Kidney capillary endothelial cell (primary cell): Measurements from ENCODE around the gene ATP2B1.
"Not testable (repeated sequence)": the region's sequence is repeated elsewhere in the genome, so short reads cannot be mapped to it uniquely, and the experiment has no call there.

Experiments used
- DNase-seq: peaks from one replicate; pipeline ENCODE4 v3.0.0-alpha.2; 2018; ENCODE audit warnings: low spot score

Gene ATP2B1

DNA sequence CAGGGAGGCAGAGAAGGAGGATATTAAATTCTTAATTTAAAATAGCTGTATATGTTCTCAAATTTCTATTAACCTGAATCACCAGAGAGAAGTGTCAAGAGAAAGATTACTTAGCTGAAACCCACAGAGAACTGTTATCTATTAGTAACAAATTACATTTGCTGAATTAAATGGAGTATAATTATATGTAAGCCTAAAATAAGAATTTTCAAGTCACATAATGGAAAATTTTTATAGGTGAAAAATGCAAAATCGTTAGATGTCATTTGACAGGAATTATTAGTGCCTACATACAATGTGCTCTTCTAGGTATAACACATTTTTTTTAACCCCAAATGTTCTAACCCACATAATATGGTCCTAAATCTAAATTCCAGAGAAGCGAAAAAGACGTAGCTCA is 4.1 kb upstream of the ATP2B1 start:
- DNase-seq = no peak

DNA sequence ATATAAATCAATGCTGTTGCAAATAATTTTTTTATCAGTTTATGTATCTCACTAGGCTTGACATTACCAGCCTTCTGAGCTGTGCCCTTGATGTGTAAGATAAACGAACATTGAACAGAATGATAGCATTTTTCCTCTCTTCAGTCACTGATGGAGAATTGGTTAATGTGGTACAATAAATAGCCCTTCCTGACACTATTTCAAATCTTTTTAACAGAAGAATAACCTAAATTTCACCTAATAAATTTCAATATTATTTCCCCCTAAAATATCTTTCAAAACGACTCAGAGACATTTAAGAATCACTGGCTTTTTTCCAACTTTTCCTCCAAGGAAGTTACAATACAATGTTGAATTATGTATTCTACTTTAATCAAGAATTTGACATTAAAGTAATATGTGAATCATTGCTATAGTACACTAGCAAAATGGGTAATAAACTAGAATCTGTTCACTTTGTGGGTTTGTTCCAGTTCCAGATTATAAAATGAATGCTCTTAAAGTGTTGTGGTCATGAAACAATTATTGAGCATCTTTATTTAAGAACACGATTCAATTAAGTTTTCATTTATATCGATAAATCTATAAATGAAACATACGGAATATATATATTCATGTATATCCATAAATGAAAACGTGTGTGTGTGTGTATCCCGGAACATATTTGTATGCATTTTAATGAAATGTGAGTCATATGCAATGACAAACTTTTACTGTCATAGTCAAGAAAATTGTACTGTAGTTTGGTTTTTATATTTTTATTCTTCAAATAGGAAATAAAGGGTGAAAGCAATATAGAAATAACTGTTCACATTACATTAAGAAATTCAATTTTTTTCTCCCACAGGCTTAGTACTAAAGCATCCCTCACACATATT is 2.5 kb upstream of the ATP2B1 start:
- no peak for DNase-seq

DNA sequence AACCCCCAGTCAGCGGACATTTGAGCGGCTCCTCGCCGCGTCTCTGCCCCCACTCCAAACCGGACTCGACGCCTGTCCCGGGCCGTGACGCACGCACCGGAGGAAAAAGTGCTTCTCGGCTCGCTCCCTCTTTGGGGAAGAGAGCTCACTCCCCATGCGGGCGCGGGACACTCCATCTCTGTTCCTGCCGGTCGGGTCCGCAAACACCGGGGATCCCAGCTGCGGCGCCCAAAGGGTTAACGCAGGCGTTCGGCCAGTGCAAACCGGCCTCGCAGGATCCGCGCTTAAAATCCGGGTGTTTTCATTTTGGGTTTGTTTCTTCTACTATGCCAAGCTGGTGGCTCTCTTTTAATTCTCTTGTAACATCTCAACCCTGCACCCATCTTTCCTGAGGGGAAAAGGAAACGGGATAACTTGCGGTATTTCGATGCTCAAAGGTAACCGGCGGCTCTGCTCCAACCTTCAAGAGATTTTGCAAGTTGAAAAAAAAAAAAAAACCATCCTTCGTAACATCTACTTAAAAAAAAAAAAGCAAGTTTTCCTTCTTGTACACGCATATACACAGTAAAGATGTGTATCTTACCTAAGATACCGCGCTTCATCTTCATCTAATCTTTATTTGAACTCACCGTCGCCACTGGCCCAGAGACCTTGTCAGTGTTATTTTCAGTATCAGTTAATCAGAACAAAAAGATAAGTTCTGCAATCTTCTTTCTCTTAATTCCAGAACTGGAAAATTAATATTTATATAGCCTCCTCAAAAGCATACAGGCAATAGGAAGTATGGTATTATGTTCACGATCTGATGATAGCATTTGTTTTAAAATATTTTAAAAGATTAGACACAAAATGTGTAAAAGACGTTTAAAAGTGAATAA is 1.6 kb upstream of the ATP2B1 start:
- DNase-seq = peak; percentile 8

DNA sequence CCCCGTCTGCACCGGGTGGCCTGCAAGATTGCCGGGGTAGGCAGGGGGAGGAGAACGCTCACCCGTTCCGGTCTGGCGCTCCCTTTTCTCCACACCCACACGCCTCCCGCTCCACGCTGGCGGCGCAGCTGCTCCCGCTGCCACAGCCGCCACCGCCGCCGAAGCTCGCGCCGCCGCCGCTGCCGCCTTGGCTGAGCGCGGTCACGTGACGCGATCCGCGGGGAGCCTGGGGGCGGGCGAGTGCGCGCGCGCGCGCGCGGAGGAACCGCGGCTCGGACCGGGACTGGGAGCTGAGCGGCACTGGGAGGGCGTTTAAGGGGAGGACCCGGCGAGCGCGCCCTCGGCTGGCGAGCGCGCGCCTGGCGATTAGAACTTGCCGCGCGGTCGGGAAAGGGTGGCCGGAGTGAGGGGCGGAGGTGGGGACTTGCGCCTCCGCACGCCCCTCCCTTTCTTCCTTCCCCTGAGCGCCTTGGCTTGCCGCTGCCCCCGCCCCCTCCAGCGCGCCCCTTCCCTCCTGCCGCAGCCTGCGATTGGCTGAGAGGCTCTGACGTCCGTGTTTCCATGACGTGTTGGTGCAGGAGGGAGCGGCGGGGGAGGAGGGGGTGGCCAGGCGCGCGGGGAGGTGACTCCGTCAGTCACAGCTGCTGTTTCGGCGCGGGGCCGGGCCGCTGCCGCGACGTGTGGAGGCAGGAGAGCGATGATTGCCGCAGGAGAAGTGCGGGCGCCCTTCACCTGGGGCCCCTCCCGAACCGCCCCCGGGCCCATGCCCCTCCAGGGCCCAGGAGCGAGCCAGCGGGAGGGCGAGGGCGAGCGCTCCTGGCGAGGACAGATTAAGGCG is 738 bp upstream of the ATP2B1 start:
- DNase-seq = peak; percentile 96

DNA sequence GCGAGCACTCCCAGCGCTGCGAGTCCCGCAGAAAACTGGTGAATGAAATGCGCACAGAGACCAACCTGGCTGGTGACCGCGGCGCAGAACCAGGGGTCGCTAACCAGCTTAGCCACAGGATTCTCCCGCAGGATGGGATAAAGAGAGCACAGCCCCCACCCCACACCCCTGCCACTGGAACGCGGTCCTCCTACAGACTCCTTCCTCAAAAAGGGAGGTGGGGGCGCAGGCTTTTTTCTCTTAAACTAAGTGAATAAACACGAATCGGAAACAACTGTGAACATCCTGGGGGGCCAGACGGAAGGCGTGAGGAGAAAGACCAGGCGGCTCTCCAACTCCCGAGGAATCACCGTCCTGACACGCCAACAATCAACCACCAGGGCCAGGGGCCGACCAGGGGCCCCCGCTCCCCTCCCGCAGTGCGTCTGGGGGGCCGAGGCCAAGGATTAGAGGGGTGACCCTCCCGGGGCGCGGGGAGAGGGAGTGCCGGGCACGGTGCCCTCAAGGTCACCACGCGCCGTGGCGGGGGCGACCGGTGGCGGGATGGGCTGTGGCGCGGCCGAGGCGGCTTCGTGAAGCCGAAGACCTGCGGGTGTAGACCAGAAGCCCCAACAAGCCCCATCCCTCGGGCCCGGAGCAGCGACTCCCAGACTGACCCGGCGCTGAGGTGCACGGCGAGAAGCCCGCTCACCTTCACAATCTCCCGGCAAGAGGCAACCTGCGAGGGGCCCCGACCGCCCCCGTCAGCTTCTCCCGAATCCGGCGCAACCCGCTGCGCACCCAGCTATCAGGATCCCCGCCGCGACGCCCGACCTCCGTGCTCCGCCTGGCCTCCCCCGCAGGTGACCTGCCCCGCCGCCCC is 704 bp downstream of the ATP2B1 start:
- DNase-seq = peak; percentile 4

DNA sequence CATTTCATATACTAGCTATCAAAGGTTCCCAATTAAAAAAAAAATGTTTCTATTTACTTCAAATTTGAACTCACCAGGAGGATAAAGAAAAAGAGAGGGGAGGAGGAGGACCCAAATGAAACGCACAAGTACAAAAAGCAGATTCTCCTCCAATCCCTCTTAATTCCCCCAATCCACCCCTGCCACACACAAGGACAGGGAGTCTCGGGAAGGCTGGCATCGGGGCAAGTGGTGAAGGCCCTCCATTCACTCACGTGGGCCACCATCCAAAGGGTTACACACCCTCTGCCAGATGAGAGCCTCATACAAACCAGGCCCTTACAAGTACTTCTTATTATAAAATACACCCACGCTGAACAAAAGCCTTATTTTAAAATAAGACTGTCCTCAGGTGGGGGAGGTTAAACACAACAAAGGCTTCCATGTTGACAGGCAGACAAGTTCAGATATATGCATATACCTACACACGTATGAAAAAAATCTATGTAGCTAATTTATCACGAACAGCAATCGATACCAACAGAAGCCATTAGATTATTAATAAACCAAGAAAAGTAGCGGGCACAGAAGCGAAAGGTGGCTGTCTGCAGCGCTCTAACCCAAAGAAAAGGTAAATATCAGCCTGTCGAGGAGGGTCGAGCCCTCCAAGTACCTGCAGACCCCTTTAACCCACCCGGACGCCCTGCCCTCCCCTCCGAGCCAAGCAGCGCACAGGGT is 1.5 kb downstream of the ATP2B1 start:
- peak; percentile 10 for DNase-seq

DNA sequence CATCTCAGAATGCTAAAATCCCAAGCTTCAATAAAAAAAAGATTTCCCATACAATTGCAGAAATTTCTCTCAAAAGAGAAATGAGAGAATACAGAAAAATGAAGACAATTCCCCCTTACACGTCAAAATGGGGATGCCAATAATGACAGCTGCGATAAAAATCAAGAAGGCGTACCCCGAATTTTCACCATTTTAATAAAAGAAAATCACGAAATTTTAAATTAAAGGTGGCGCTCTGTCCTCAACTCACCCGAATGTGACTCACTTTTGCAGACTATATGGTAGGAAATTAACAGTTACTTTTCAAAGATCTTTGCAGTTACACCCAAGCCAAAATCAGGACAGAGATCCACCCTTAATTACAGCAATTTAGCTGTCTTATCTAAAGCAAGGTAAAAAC is 2.1 kb downstream of the ATP2B1 start:
- no peak for DNase-seq

DNA sequence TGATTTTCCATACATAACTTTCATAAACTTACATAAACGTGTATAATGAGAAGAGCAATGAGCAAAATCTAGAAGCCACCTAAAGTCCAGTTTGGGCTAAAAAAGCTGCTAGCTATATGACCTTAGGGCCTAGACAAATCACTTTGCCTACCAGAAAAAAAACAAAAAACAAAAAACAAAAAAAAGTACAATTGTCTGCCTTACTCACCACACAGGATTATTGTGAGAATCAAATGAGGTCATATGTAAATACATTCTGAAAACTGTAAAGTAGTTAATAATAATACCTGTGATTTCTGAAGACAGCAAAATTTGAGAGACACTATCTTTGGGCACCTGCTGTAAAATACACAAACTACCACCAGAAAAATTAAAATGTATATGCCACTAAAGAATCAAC is 4.2 kb downstream of the ATP2B1 start:
- DNase-seq = no peak

DNA sequence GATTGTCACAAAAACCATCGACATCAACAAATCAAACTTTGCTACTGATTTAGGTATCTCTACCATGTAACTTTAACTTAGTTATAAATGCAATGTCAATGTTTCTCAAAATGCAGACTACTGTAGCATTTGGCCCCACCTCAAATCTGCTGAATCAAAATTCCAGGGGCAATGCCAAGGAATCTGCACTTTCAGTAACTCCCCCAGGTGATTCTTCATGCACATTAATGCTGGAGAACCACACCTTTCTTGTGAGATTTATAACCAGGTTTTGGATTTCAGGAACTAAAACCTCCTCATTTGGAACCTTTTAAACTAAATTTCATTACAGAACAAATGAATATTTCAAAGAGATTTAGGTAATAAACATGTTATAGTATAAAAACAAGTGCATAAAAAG is 4.9 kb downstream of the ATP2B1 start:
- no peak for DNase-seq

DNA sequence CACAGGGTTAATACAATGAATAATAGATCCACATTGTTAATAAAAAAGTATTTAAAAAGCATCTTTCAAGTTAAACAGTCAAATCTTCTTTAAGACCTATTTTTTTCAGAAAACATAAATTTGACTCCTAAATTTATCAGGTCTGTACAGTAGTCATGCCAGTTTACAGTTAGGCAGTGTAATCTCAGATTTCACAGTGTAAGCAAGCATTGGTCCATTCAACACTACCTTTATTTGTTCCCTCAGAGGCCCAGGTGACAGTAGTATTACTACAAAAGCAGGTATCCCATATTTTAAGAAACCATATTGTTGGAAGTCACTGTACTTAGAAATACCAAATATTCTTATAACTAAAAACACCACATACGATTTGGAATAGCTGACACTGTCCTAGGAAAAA is 6.1 kb downstream of the ATP2B1 start:
- no peak for DNase-seq

DNA sequence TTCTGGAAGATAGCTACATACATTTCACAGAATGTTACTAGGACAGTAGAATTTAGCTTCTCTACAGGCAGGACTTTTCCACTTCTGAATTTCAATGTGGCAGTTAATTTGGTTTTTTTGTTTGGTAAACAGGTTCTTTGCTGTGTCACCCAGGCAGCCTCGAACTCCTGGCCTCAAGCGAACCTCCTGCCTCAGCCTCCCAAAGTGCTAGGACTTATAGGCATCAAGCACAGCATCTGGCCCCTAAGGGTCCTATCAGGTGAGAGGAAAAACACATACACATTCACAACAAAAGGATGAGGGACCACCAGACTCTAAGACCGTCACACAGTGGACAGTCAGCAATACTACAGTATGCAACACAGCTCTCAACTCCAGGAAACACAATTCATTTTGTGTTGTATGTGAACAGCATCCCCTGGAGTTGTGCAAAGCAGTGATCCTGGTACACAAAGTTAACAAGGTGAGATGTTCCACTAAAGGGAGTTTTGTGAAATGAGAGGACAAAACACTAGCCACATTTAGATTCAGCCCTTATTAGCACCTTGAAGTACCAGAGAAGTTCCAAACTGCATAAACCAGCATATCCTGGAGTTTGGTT is 6.9 kb downstream of the ATP2B1 start:
- DNase-seq = no peak

DNA sequence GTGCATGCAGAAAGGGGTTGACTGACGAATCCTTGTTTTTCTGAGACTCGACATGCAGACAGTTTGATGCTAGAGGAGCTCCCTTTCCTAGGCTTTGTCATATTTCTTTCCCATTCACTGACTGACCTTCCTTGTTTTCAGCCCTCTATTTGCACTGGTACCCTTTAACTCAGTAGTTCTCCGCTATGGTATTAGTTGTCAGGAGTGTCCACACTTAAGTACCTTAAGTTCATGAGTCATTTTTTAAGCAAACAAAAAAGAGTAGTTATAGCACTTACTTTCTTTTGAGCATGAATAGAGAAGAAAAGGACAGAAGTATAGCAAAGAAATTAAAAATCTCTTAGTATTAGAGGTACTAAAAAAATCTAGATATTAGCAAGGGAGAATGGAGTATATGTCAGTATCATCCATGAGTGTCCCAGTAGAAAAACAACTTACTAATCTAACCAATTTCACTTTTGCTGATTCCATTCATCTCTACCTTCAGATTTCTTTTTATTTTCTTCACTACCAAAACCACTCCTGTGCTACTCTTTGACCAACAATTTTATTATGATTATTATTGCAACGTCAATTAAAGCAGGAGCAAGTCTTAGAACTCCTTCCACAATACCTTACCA is 8.3 kb downstream of the ATP2B1 start:
- DNase-seq = no peak

DNA sequence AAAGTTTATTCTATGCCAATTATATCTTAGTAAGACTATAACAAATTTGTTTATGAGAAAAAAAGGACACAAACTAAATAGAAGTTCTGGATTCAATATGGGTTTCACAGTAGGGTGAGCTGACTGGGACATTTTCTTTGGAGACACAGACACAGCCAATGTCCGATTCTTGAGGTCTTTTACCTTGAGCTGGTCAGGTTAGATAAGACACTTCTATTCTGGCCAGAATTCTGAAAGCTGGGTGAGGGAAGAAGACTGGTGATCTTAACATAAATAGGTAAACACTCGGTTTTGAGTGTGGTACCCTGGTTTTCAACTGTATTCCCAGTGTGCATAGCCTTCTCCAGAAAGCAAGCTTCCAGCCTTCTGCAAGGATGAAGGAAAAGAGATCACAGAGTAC is 10.0 kb downstream of the ATP2B1 start:
- DNase-seq = no peak

DNA sequence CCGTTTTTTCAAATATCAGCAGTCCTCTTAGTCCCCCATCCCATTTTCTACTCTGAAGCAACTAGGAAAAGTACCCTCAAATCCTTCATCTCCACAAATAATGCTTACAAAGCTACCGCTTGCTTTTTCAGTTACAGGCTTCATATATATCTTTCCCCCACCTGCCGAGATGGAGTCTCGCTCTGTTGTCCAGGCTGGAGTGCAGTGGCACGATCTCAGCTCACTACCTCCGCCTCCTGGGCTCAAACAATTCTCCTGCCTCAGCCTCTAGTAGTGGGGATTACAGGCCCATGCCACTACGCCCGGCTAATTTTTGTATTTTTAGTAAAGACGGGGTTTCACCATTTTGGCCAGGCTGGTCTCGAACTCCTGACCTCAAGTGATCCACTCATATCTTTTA is 10.9 kb downstream of the ATP2B1 start:
- not testable (repeated sequence) for DNase-seq

DNA sequence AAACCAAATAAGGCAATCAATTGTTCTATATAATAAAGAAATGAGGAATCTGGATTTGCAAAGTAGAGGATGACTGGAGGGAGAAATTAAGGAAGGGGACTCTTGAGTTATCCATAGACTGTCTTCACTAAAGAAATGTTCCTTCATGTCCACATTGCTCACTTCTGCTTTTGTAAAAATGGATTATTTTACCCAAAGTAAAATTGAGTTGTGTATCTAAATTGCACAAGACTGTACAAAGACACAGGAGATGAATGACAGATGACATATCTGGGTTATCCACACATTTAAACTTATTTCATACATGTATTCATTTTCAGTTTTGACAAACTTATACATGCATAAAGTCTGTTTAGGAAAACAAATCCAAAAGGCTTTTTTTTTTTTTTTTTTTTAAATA is 11.3 kb downstream of the ATP2B1 start:
- no peak for DNase-seq

DNA sequence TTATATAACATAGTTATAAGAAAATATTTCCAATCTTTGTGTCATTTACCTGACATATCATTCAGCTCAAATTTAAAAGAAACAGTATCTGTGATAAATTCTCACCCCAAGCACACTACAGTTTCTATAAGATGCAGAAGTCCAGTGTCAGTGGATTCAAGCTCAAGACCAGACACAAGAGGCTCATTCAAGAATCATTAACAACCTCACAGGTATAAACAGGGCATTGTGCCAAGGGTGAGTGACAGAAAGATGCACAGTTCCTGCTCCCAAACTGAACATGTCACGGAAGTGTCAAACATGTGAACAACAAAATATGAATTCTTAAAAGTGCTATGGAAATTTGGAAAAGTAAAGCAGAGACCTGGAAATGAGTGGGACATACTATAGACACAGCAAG is 12.8 kb downstream of the ATP2B1 start:
- no peak for DNase-seq

DNA sequence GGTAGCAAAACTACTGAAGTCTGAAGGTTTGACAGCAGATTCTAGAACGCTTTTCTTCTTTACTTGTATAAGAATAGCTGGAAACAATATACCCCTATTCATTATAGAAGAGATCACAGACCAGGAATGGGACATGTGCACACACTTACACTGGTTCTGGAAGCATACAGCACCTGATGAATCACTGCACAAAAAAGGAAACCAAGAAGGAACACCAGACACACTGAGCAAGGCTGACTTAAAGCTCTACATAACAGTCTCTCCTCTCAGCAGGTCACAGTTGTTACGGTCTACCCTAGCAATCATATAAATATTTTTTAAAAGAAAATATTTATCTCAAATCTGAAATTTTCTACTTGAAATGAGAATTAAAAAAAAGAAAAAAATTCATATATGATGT is 13.5 kb downstream of the ATP2B1 start:
- DNase-seq = peak; percentile 15

DNA sequence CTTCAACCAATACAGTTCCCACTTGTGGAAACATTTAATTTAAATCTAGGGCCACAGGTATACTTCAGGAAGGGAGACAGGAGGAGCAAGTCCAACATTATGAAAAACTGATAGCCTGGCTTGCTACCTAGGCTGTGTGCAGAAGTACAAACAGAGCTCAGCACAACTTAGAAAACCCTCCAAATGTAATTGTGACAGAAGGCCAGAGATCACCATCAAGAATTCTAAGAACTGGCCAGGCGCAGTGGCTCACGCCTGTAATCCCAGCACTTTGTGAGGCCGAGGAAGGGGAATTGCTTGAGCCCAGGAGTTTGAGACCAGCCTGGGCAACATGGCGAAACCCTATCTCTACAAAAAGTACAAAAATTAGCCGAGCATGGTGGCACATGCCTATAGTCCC is 14.1 kb downstream of the ATP2B1 start:
- DNase-seq = no peak

DNA sequence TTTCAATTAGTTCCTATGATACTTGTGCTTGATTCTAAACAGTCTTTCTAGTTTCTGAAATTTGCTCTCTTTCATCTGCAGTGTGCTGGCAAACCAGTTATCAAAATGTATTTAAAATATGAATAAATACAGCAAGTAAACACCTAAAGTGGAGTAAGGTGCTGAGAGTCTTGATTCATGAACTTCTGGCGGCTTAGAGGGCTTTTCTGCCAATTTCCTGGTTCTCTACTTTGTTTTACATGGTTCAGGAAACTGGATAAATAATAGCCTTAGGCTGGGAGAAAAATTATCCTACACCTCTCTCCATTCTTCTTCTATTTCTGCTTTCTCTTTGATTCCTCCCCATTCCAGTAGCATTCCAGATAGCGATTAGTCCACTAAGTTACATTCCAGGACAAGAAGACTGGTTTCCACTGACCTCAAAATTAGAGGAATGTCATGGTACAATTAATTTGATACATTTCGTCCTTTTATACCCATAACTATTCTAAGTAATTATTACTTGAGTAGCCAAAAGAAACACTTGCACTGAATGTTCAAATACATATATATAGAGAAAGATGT is 14.9 kb downstream of the ATP2B1 start:
- DNase-seq = no peak
